Measurements from ENCODE around the gene CD6.

The CD6 gene

DNA sequence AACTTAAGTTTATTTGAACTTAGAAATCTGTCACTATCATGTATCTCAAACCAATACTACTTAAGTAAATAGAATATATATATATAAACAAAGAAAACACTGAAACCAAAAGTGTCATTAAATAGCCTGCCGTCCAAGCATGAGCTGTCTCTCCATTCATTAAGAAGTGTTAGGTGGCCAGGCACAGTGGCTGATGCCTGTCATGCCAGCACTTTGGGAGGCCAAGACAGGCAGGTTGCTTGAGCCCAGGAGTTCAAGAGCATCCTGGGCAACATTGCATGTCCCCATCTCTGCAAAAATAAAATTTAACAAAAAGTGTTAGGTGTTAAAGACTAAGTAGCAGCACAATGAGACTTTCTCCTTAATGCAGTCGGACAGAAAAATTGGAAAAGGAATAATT lies 14.0 kb downstream of the CD6 start:
- H3K27me3 ChIP-seq (ENCODE audit: control insufficient read depth, low read length): no peaks in the 10 kb centered on the region
- H4K20me1 ChIP-seq (ENCODE audit: control insufficient read depth, insufficient read depth, low read depth, low read length): no peaks in the 10 kb centered on the region
- no peaks in the 10 kb centered on the region for H3K79me2 ChIP-seq (ENCODE audit: control insufficient read depth, low read length)
- TF ChIP-seq EZH2phosphoT487 (IDR thresholded peaks at IDR 0.05; ENCODE audit: borderline replicate concordance, low read length) (no peak), CTCF (IDR thresholded peaks at IDR 0.05; ENCODE audit: low read depth, low read length, poor library complexity, severe bottlenecking) (no peak)
- no peak overlapping the region for H3K4me3 ChIP-seq (ENCODE audit: low read length)
- H3K9me3 ChIP-seq (ENCODE audit: control insufficient read depth, insufficient read depth, low read length): no peaks in the 10 kb centered on the region
- H3K4me1 ChIP-seq (ENCODE audit: control insufficient read depth, low read length): peaks cover 18% of the 10 kb centered on the region
- no peak overlapping the region for H3K27ac ChIP-seq (ENCODE audit: low read depth, low read length)
- no peaks in the 10 kb centered on the region for H3K36me3 ChIP-seq (ENCODE audit: control insufficient read depth, low read length)
- H3K4me2 ChIP-seq (ENCODE audit: low read length): no peak overlapping the region
- H3K9me2 ChIP-seq (replicated peaks; ENCODE audit: control insufficient read depth, low read length): no peaks in the 10 kb centered on the region
- H3F3A ChIP-seq (ENCODE audit: control insufficient read depth, insufficient read depth): no peaks in the 10 kb centered on the region

- TF ChIP-seq EZH2phosphoT487 (IDR thresholded peaks at IDR 0.05; ENCODE audit: borderline replicate concordance, low read length) (no peak), CTCF (IDR thresholded peaks at IDR 0.05; ENCODE audit: low read depth, low read length, poor library complexity, severe bottlenecking) (no peak)
- no peaks in the 10 kb centered on the region for H3F3A ChIP-seq (ENCODE audit: control insufficient read depth, insufficient read depth)
- H3K36me3 ChIP-seq (ENCODE audit: control insufficient read depth, low read length): no peaks in the 10 kb centered on the region
- no peaks in the 10 kb centered on the region for H3K9me3 ChIP-seq (ENCODE audit: control insufficient read depth, insufficient read depth, low read length)
- no peak overlapping the region for H3K27ac ChIP-seq (ENCODE audit: low read depth, low read length)
- H3K4me2 ChIP-seq (ENCODE audit: low read length): no peak overlapping the region
- no peaks in the 10 kb centered on the region for H3K27me3 ChIP-seq (ENCODE audit: control insufficient read depth, low read length)
- no peaks in the 10 kb centered on the region for H3K79me2 ChIP-seq (ENCODE audit: control insufficient read depth, low read length)
- no peaks in the 10 kb centered on the region for H4K20me1 ChIP-seq (ENCODE audit: control insufficient read depth, insufficient read depth, low read depth, low read length)
- no peak overlapping the region for H3K4me3 ChIP-seq (ENCODE audit: low read length)
- no peaks in the 10 kb centered on the region for H3K9me2 ChIP-seq (replicated peaks; ENCODE audit: control insufficient read depth, low read length)
- peaks cover 18% of the 10 kb centered on the region for H3K4me1 ChIP-seq (ENCODE audit: control insufficient read depth, low read length)
Measured at GRCh38 chr11:60985991-60986915, 14.8 kb downstream of the CD6 start.

- no peak overlapping the region for H3K27ac ChIP-seq (ENCODE audit: low read depth, low read length)
- no peaks in the 10 kb centered on the region for H3K36me3 ChIP-seq (ENCODE audit: control insufficient read depth, low read length)
- TF ChIP-seq EZH2phosphoT487 (IDR thresholded peaks at IDR 0.05; ENCODE audit: borderline replicate concordance, low read length): no peak
- TF ChIP-seq CTCF (IDR thresholded peaks at IDR 0.05; ENCODE audit: low read depth, low read length, poor library complexity, severe bottlenecking): no peak
- no peaks in the 10 kb centered on the region for H3K79me2 ChIP-seq (ENCODE audit: control insufficient read depth, low read length)
- H3K4me1 ChIP-seq (ENCODE audit: control insufficient read depth, low read length): peaks cover 18% of the 10 kb centered on the region
- H3K4me3 ChIP-seq (ENCODE audit: low read length): no peak overlapping the region
- no peak overlapping the region for H3K4me2 ChIP-seq (ENCODE audit: low read length)
- H3K27me3 ChIP-seq (ENCODE audit: control insufficient read depth, low read length): no peaks in the 10 kb centered on the region
- no peaks in the 10 kb centered on the region for H4K20me1 ChIP-seq (ENCODE audit: control insufficient read depth, insufficient read depth, low read depth, low read length)
- no peaks in the 10 kb centered on the region for H3K9me2 ChIP-seq (replicated peaks; ENCODE audit: control insufficient read depth, low read length)
- H3F3A ChIP-seq (ENCODE audit: control insufficient read depth, insufficient read depth): no peaks in the 10 kb centered on the region
- H3K9me3 ChIP-seq (ENCODE audit: control insufficient read depth, insufficient read depth, low read length): no peaks in the 10 kb centered on the region
Measured at GRCh38 chr11:60987577-60988277, 16.2 kb downstream of the CD6 start.
